NCI-H2107 (cell line): ENCODE measurements around the gene DCBLD2.

Experiments used
- DNase-seq: peaks from one replicate; lab custom pipeline; 2025; lab: John Stamatoyannopoulos, UW

The DCBLD2 gene

DNA sequence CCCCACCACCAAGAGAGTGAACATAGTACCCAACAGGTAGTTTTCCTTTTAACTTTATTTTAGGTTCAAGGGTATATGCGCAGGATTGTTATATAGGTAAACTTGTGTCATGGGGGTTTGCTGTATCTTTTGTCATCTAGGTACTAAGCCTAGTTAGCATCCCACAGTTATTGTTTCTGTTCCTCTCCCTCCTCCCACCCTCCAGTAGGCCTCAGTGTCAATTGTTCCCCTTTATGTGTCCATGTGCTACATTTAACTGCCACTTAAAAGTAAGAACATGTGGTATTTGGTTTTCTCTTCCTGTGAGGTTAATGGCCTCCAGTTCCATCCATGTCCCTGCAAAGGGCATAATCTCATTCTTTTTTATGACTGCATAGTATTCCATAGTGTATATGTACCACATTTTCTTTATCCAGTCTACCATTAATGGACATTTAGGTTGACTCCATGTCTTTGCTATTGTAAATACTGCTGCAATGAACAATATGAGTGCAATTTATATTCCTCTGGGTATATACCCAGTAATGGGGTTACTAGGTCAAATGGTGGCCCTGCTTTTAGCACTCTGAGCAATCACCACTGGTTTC, 72.2 kb downstream of the DCBLD2 start:
- DNase-seq = no peak

- DNase-seq = no peak
Measured at GRCh38 chr3:98827221-98827920, 74.1 kb downstream of the DCBLD2 start.

- DNase-seq = no peak
Measured at GRCh38 chr3:98826126-98826525, 75.4 kb downstream of the DCBLD2 start.

DNA sequence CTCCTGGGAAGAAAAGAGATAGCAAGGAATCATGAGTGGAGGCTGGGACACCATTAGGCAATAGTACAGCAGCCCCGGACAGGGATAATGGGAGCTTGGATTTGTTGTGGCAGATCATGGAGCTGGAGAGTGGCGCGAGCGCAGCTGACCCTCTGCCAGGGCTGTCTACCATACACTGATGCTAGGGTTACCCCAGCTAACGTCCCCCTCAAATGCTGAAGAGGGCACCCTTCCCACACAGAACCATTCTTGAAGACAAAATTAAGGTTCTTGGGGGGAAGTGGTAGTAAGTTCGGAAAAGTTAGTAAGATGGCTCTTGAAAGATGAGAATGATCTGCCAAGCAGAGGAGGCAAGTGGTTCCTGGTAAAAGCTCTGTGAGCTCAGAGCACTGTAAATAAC, 77.2 kb downstream of the DCBLD2 start:
- no peak for DNase-seq

DNA sequence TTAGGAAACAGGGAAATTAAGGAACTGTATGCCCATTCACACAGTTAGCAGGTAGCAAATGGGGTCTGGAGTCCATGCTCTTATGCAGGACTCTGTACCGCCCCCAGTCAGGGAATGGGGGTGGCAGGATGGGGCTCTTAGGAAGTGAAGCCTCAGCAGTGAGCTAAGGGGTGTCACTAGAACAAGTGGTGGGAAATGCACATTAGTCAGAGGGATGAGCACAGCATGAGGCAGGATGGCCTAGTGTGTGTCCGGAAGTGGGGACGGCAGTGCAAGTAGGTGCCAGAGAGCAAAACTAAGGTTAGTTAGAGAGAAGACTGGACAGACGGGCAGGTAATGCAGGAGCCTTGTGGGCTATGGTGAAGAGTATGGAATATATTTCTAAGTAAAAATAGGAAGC, 77.7 kb downstream of the DCBLD2 start:
- DNase-seq = no peak

DNA sequence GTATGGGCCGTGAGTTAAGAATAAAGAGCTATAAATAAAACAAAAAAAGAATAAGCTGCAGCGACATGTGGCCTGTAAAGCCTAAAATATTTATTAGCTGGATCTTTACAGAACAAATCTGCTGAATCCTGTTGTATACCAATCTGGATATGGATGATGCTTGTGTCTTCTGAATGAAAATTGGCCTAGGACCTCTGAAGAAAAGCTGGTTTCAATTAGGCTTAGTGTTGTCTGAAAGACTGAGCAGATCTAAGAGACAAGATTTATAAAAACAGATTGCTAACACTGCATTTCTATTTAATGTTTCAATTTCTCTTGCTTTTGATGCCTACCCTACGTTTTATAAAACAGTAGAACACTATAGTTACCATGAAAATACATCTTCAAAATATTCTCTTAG, 80.4 kb downstream of the DCBLD2 start:
- DNase-seq = no peak

- peak; percentile 45 for DNase-seq
Measured at GRCh38 chr3:98817547-98818041, 83.9 kb downstream of the DCBLD2 start.

- no peak for DNase-seq
Measured at GRCh38 chr3:98814817-98815420, 86.6 kb downstream of the DCBLD2 start.

DNA sequence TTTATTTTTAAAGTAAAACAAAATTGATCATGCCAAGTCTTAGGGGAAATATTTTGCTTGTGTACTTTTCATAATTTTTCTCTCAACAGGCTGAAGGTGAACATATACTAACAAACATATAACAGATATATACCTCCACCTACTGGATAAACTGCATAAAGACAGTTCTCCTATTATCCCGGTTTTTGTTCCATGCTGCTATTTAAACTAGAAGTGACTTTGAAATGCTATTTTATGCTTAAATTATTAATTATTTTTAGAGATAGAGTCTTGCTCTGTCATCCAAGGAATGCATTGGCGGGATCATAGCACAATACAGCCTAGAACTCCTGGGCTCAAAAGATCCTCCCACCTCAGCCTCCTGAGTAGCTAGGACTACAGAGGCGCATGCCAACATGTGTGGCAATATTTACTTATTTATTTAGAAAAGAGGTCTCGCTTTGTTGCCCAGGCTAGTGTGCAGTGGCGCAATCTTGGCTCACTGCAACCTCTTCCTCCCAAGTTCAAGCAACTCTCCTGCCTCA, 88.6 kb downstream of the DCBLD2 start:
- no peak for DNase-seq

DNA sequence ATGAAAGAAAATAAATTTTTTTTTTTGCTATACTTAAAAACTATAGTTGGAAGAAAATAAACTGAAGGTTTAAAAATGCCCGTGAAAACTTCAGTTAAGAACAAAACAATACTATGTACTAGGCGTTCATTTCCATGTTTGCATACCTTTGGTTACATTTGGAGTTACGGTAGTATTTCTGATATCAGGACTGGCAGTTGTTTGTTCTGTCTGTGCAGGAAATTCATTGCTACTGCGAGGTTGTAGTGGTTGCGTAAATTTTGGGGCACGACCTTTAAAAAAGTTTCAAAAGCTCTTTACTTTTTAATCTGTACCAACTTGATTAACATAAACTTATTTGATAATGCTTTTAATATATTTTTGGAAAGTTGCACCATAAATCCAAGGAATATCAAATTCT, 90.4 kb downstream of the DCBLD2 start:
- no peak for DNase-seq

DNA sequence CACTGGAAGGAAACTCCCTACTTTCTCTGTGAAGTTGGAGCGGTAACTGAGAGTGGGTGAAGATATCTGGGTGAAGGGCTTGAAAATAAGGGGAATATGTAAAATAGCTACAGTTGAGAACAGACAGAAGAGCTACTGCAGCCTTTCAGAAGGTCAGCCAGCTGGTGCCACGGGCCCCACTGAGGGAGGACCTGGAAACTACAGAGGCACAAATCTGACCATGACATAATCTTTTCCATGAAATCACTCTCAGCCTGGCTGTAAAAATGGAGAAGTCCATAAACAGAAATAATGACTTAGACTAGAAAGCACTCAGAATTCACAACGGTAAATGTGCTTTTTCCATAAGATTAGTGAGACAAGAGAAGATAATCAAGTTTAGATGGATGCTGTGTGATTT, 91.9 kb downstream of the DCBLD2 start:
- DNase-seq = no peak

- no peak for DNase-seq
Measured at GRCh38 chr3:98808071-98808470, 93.4 kb downstream of the DCBLD2 start.

DNA sequence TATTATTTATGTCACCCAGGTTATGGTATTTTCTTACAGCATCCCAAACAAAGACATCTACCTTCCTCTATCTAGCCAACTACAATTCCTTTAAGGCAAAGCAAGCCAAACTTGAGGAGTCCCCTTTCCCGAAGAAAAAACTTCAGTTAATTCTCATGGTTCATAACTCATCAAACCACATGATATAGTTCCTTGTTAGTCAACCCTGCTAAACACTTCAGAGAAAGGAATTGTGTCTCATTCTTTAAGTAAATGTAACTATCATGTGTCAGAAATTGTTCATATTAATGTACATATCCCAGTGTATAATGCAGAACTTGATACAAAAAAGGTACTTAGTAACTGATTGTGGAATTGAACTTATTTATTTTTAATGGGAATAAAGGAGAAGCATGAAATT, 93.9 kb downstream of the DCBLD2 start:
- no peak for DNase-seq

- no peak for DNase-seq
Measured at GRCh38 chr3:98807011-98807410, 94.5 kb downstream of the DCBLD2 start.

- DNase-seq = no peak
Measured at GRCh38 chr3:98806521-98806920, 95.0 kb downstream of the DCBLD2 start.

- DNase-seq = no peak
Measured at GRCh38 chr3:98805571-98805970, 95.9 kb downstream of the DCBLD2 start.

DNA sequence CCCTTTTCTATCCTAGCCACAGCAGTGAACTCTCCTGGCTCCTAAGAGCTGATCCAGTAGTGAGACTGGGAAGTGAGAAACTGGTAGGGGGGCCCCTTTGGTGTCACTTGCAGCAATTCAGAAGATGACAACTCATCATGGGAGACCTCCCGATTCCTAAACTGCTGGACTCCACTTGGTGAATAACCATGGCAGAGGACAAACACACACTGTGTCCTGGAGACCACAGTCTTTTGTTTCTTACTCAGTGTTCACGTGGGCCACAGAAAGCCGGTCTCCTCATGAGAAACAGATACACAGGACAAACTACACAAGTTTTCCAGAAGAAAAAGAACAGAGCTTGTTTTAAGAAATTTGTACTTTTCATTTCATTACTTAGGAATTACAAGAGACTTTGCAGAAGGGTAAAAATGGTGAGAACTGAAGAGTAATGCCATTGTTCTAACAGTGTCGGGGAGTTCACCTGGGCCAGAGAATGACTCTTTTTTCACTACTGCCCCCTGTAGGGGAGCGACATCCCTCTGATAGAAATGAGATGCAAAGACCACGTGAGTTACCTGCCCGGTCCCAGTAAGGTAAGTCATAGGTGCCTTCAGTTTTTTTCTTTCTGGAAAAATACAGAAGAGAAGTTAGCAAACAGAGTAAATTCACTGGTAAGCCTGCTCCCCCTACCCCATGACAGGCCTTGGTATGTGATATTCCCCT, 100.3 kb downstream of the DCBLD2 start:
- DNase-seq = no peak

- no peak for DNase-seq
Measured at GRCh38 chr3:98800401-98800800, 101.1 kb downstream of the DCBLD2 start.

GRCh38 chr3:98799479-98799878, 102.0 kb downstream of the DCBLD2 start:
- DNase-seq = no peak

GRCh38 chr3:98798820-98799219, 102.7 kb downstream of the DCBLD2 start:
- DNase-seq = no peak

- no peak for DNase-seq
Measured at GRCh38 chr3:98797905-98798304, 103.6 kb downstream of the DCBLD2 start.

DNA sequence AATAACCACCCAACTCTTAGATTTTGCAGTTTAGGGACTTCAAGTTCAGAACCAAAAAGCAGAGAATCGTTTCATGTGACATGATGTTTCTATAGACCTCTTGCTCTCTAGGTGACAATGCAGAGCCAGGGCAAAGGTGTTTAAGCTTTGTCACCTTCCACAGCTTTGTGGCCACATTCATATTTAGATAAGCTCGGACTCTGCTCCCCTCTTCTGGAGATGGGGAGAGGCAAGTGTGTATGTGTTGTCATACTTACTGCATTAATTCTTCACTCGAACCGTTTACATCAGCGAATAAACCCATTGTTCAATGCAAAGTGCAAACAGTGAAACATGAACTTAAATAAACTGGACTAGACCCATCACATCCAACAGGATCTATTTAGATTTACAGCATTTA, 105.2 kb downstream of the DCBLD2 start:
- DNase-seq = no peak

DNA sequence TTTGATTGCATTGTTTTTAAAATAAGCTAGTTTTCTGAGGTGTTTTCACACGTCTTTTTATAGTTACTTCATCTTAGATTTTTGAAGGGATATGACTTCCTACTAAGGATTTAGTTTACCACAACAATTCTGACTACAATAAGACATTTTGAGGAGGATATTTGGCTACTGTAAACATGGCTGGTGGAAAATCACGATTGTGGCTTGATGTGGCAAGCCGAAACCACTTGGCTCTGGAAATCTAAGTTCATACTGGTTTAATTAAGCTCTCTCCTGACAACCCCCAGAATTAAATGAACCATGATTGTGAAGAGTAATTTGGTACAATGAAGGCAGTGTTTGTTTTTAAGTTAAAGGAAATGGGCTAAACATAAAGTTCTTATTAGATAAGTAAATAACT, 107.5 kb downstream of the DCBLD2 start:
- no peak for DNase-seq
